ENCODE data around the gene SLC39A11.
"Not testable (repeated sequence)": the region's sequence is repeated elsewhere in the genome, so short reads cannot be mapped to it uniquely, and the experiment has no call there.

Gene SLC39A11

DNA sequence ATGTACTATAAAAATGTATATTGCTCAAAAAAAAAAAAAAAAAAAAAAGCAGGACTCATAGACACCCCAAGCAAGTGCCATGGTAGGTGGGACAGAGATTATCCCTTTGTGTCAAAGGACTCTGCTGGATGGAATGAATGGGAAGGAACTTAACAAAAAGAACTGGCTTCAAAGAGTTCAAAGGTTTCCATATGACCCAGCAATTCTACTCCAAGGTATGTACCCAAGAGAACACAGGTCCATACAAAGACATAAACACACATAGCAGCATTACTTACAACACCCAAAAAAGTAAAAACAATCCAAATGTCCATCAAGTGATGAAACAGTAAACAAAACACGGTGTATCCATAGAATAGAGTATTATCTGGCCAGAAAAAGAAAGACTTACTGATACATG is 255.2 kb downstream of the SLC39A11 start:
- DNase-seq (ENCODE audit: low read depth in 2 of 2): no peak

GRCh38 chr17:72833128-72833765 is 259.2 kb downstream of the SLC39A11 start:
- DNase-seq (ENCODE audit: low read depth in 2 of 2): no peak

GRCh38 chr17:72832306-72832705 is 260.2 kb downstream of the SLC39A11 start:
- no peak for DNase-seq (ENCODE audit: low read depth in 2 of 2)

DNA sequence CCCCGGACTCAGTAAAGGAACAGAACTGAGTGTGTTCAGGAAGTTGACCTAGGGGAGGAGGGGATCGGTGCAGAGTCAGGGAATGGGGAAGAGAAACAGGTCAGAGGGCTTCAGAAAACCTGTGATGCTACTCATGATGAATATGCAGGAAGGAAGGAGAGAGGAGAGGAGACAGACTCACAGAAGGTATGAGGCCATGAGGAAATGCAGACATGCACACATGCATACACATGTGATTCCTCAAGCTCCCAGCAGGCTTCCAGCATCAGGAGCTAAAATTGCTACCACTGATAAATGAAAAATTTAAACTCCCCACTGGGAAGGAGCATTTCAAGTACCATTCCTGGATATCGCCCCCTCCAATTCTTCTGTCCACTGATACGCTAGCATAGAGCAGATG is 262.6 kb downstream of the SLC39A11 start:
- DNase-seq (ENCODE audit: low read depth in 2 of 2): no peak

DNA sequence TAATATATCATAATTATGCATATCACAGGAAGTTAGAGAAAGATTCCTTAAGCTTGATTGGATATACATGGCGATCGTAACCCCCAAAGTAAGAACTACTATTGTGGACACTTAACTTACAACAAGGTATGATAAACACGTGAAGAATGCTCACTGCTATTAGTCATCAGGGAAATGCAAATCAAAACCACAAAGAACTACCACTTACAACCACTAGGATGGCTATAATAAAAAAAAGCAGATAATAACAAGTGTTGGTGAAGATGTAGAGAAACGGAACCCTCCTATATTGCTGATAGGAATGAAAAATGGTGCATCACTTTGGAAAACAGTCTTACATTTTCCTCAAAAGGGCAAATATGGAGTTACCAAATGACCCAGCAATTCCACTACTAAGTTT is 265.9 kb downstream of the SLC39A11 start:
- DNase-seq (ENCODE audit: low read depth in 2 of 2): no peak

DNA sequence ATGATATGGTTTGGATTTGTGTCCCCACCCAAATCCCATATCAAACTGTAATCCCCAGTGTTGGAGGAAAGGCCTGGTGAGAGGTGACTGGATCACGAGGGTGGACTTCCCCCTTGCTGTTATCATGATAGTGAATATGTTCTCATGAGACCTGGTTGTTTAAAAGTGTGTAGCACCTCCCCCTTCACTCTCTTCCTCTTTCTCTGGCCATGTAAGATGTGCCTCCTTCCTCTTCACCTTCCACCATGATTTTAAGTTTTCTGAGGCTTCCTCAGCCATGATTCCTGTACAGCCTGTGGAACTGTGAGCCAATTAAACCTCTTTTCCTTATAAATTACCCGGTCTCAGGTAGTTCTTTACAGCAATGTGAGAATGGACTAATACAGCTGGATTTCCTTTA is 266.4 kb downstream of the SLC39A11 start:
- not testable (repeated sequence) for DNase-seq (ENCODE audit: low read depth in 2 of 2)

DNA sequence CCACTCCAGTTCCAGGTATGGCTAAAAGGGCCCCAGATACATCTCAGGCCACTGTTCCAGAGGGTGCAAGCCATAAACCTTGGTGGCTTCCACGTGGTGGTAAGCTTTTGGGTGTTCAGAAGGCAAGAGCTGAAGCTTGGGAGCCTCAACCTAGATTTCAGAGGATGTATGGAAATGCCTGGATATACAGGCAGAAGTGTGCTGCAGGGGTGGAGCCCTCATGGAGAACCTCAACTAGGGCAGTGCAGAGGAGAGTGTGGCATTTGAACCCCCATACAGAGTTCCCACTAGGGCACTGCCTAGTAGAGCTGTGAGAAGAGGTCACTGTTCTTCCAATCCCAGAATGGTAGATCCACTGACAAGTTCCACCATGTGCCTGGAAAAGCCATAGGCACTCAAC is 267.3 kb downstream of the SLC39A11 start:
- DNase-seq (ENCODE audit: low read depth in 2 of 2): no peak

DNA sequence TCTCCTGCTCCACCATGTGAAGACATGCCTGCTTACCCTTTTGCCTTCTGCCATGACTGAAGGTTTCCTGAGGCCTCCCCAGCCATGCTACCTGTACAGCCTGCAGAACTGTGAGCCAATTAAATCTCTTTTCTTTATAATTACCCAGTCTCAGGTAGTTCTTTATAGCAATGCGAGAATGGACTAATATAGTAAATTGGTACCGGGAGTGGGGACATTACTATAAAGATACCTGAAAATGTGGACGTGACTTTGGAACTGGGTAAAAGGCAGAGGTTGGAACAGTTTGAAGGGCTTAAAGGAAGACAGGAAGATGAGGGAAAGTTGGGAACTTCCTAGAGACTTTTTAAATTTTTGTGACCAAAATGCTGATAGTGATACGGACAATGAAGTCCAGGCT is 268.2 kb downstream of the SLC39A11 start:
- DNase-seq (ENCODE audit: low read depth in 2 of 2): not testable (repeated sequence)

GRCh38 chr17:72822358-72823023 is 270.0 kb downstream of the SLC39A11 start:
- DNase-seq (ENCODE audit: low read depth in 2 of 2): no peak

DNA sequence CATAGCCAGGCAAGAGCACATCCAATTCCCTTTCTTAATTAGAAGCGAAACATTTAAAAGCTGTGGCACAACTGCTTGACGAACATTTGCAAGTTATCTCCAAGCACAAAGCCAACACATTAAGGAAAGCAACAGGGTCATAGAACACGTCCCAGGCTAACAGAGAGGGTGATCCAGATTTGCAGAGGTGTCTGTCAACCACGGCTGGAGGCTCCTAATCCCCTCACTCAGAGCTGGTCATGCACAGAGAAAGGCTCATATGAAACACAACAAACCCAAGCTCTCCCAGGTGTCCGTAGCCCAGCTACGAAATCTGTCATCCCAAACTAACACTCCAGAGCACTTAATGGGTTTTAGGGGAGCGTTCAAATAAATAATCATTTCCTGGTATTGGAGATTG is 276.1 kb downstream of the SLC39A11 start:
- DNase-seq (ENCODE audit: low read depth in 2 of 2): no peak

GRCh38 chr17:72813481-72813880 is 279.0 kb downstream of the SLC39A11 start:
- DNase-seq (ENCODE audit: low read depth in 2 of 2): no peak

GRCh38 chr17:72812823-72813222 is 279.7 kb downstream of the SLC39A11 start:
- no peak for DNase-seq (ENCODE audit: low read depth in 2 of 2)

GRCh38 chr17:72811976-72812687 is 280.4 kb downstream of the SLC39A11 start:
- DNase-seq (ENCODE audit: low read depth in 2 of 2): no peak

- DNase-seq (ENCODE audit: low read depth in 2 of 2): no peak
Observed at GRCh38 chr17:72810991-72811508, 281.4 kb downstream of the SLC39A11 start.

DNA sequence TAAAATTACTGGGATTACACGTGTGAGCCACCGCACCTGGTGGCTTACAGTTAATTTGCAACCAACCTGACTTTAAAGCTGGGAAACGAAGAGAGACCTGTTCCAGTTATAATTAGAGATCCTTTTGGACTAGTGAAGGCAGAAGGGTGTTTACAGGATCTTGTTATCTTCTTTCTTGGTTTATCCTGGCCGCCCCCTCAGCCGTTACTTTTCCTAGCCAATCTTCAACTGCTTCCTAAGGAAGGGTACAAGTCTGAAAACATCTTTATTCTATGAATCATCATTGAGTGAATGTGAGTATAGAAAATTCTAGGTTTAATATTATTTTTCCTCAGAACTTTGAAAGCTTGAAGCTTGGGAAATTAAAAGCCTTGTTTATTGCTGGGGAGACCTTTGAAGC is 286.5 kb downstream of the SLC39A11 start:
- no peak for DNase-seq (ENCODE audit: low read depth in 2 of 2)

DNA sequence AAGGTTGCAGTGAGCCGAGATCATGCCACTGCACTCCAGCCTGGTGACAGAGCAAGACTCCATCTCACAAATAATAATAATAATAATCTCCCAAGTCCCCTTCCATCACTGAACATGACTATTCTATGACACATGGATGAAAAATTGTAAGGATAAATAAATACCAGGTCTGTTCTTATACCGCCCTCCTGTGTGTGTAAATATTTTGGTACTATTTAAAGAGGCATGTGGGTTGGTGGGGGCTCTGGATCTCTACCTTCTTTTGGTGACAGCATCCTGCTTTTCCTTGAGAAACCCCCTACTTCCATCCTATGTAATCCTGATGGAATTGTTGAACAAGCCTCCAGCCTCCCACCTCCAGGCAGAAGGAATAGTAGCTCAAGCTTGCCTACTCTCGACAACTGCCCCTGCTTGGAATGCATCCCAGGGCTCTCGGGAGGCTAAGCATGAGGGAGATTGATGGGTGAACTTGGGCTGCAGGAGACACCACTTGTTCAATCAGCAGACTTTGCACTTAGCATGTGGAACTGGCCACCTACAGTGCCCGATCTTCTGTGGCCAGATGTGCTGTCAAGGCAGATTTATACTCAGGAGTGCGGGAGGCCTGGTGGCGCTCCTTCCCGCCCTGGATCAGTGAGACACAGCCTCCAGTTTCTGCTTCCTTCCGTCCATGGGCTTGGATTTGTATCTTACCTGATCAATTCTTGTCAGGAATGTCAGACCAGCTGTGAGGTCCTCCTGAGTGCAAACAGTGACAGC is 287.4 kb downstream of the SLC39A11 start:
- no peak for DNase-seq (ENCODE audit: low read depth in 2 of 2)

DNA sequence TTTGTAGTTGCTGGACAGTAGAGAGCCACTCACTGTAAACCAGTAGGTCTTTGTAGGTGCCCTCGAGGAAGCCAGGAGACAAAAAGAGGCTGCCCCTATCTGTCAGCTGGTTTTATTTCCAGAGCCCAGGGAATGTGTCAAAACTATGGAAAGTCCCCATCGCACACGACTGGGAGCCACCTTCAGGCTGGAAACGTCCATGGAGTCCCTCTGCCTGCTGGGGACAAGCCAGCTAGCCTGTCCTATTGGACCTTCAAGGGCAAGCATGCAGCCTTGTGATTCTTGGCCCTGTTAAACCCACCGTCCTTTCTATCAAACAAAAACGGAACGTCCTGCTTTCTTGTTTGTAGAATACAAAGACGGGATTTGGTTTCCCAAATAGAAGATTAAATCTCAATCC is 289.8 kb downstream of the SLC39A11 start:
- DNase-seq (ENCODE audit: low read depth in 2 of 2): no peak

- no peak for DNase-seq (ENCODE audit: low read depth in 2 of 2)
Observed at GRCh38 chr17:72797142-72797541, 295.3 kb downstream of the SLC39A11 start.

DNA sequence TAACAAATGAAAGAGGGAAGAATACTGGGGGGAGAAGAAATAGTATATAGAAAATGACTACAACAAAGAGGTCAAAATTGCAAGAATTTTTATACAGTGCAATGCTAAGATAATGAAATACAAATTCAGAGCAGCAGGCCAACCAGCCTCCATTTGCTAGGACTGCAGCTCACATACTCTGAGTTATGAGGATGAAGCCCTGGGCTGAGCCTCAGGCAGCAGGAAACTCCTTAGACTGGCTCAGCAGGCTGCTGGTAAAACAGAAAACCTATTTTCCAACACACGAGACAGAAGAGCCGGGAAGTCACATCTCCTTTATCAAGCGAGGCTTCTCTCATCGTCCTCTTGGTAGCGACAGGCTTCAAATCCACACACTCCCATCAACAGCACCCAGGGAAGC is 296.5 kb downstream of the SLC39A11 start:
- DNase-seq (ENCODE audit: low read depth in 2 of 2): no peak

DNA sequence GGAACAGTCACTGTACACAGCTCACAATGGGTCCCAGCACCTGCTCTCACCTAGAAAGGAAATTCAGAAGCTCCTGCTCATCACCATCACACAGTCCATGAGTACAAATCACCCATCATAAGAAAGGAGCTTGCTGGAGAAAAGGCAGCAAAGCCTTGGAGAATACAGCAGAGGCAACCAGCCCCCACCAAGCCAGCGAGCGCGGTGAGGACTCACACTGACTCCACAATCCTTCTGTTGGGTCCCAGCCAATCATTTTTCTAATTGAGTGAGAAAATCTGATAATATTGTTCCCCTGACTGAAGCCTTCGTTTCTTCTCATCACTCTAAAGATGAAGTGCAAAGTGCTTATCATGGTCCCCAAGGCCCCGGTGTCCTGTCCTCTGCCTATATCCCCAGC is 298.3 kb downstream of the SLC39A11 start:
- no peak for DNase-seq (ENCODE audit: low read depth in 2 of 2)

GRCh38 chr17:72792771-72793170 is 299.7 kb downstream of the SLC39A11 start:
- no peak for DNase-seq (ENCODE audit: low read depth in 2 of 2)

- no peak for DNase-seq (ENCODE audit: low read depth in 2 of 2)
Observed at GRCh38 chr17:72790190-72790589, 302.3 kb downstream of the SLC39A11 start.
